Liver (tissue), 3 donors: ENCODE results near the gene EPC2.

Experiments used
- GABPA ChIP-seq, 2 donors: IDR thresholded peaks in 1 of 2; conservative IDR thresholded peaks in 1 of 2; 2 replicates each; pipeline ENCODE4 v1.6.1; 2016; ENCODE audit warnings: antibody characterized with exemption in 2 of 2, mild to moderate bottlenecking in 1 of 2, moderate library complexity in 1 of 2
- NR2F2 ChIP-seq: IDR thresholded peaks from 2 replicates; pipeline ENCODE4 v1.6.1; 2016; ENCODE audit warnings: antibody characterized with exemption
- RAD21 ChIP-seq, 2 donors: IDR thresholded peaks; 2 replicates each; pipeline ENCODE4 v1.6.1; 2016; ENCODE audit warnings: antibody characterized with exemption in 2 of 2, mild to moderate bottlenecking in 2 of 2
- TAF1 ChIP-seq: conservative IDR thresholded peaks from 2 replicates; pipeline ENCODE4 v1.6.1; 2016; ENCODE audit warnings: antibody characterized with exemption, mild to moderate bottlenecking
- YY1 ChIP-seq: IDR thresholded peaks from 2 replicates; pipeline ENCODE4 v1.6.1; 2016; ENCODE audit warnings: antibody characterized with exemption, mild to moderate bottlenecking
- TF ChIP-seq, protein P1 (sequence below): IDR thresholded peaks from 2 replicates; pipeline ENCODE4 v1.6.1; 2016; ENCODE audit warnings: antibody characterized with exemption
- TF ChIP-seq, protein P2 (sequence below): fragments of 150-350 bp; IDR thresholded peaks from 2 replicates; pipeline ENCODE4 v1.5.1; 2017; ENCODE audit warnings: improper control_type of control experiment, low read depth, low read length; ENCODE audit not compliant: missing input control
- TF ChIP-seq, protein P3 (sequence below): IDR thresholded peaks from 2 replicates; pipeline ENCODE4 v1.6.1; 2016; ENCODE audit warnings: antibody characterized with exemption
- TF ChIP-seq, protein P4 (sequence below): IDR thresholded peaks from 2 replicates; pipeline ENCODE4 v1.6.1; 2016; ENCODE audit warnings: antibody characterized with exemption
- donor health status: healthy.
- donor health status: healthy.

DNA sequence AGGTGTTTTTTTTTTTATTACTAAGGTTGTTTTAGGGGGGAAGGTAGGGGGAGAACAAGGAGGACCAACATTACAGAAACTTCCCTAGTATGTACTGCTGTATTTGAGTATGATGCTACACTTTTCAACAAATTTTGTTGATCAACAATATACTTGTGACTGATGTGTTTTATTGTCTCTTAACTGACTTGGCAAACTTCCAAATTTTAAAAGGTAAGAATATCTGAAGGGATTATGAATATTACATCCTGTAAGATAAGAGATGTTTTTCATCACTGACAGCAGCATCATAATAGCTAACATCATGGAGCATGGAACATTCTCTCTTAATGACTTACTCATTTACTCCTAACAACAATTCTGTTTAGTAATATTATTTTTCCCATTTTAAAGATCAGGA is 144.5 kb downstream of the EPC2 start:
- TF ChIP-seq, protein P1, sequence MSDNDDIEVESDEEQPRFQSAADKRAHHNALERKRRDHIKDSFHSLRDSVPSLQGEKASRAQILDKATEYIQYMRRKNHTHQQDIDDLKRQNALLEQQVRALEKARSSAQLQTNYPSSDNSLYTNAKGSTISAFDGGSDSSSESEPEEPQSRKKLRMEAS: no peak
- TF ChIP-seq, protein P2, sequence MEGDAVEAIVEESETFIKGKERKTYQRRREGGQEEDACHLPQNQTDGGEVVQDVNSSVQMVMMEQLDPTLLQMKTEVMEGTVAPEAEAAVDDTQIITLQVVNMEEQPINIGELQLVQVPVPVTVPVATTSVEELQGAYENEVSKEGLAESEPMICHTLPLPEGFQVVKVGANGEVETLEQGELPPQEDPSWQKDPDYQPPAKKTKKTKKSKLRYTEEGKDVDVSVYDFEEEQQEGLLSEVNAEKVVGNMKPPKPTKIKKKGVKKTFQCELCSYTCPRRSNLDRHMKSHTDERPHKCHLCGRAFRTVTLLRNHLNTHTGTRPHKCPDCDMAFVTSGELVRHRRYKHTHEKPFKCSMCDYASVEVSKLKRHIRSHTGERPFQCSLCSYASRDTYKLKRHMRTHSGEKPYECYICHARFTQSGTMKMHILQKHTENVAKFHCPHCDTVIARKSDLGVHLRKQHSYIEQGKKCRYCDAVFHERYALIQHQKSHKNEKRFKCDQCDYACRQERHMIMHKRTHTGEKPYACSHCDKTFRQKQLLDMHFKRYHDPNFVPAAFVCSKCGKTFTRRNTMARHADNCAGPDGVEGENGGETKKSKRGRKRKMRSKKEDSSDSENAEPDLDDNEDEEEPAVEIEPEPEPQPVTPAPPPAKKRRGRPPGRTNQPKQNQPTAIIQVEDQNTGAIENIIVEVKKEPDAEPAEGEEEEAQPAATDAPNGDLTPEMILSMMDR: no peak
- TF ChIP-seq, protein P3, sequence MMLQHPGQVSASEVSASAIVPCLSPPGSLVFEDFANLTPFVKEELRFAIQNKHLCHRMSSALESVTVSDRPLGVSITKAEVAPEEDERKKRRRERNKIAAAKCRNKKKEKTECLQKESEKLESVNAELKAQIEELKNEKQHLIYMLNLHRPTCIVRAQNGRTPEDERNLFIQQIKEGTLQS: no peak
- TF ChIP-seq YY1: no peak
- TF ChIP-seq, protein P4, sequence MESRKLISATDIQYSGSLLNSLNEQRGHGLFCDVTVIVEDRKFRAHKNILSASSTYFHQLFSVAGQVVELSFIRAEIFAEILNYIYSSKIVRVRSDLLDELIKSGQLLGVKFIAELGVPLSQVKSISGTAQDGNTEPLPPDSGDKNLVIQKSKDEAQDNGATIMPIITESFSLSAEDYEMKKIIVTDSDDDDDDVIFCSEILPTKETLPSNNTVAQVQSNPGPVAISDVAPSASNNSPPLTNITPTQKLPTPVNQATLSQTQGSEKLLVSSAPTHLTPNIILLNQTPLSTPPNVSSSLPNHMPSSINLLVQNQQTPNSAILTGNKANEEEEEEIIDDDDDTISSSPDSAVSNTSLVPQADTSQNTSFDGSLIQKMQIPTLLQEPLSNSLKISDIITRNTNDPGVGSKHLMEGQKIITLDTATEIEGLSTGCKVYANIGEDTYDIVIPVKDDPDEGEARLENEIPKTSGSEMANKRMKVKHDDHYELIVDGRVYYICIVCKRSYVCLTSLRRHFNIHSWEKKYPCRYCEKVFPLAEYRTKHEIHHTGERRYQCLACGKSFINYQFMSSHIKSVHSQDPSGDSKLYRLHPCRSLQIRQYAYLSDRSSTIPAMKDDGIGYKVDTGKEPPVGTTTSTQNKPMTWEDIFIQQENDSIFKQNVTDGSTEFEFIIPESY: no peak
- TF ChIP-seq NR2F2: no peak
- no peak for TF ChIP-seq TAF1
- TF ChIP-seq GABPA (IDR thresholded peaks at IDR 0.05 in 1 of 2, conservative IDR thresholded peaks at IDR 0.05 in 1 of 2): no peak
- TF ChIP-seq RAD21 (IDR thresholded peaks at IDR 0.05): no peak
